Ascending aorta (tissue), 2 donors: Measurements from ENCODE around the gene TECR. TPM values are rescaled to one million over a fixed set of nuclear protein-coding genes. Genes with fewer than 3 reads are reported as not detected.
A peak's percentile ranks its signal among the peaks of the same experiment; 100 is the strongest.

Experiments
- DNase-seq, 2 donors: peaks; one replicate each; pipeline ENCODE4 v3.0.0-alpha.2; 2019; ENCODE audit warnings: low spot score in 2 of 2
- H3K27ac ChIP-seq, 2 donors: fragments of 200-600 bp; sonication (generic); one replicate each; pipeline ENCODE4 v1.5.1; 2016 to 2017; ENCODE audit warnings: mild to moderate bottlenecking in 1 of 2
- H3K27me3 ChIP-seq: fragments of 200-600 bp; sonication (generic); one replicate; pipeline ENCODE4 v1.5.1; 2017
- H3K36me3 ChIP-seq, 2 donors: fragments of 200-600 bp; sonication (generic); one replicate each; pipeline ENCODE4 v1.5.1; 2016
- H3K4me1 ChIP-seq, 2 donors: fragments of 200-600 bp; sonication (generic); one replicate each; pipeline ENCODE4 v1.5.1; 2016 to 2017; ENCODE audit warnings: mild to moderate bottlenecking in 1 of 2
- H3K4me3 ChIP-seq, 2 donors: fragments of 200-600 bp; sonication (generic); one replicate each; pipeline ENCODE4 v1.5.1; 2016 to 2017; ENCODE audit warnings: mild to moderate bottlenecking in 1 of 2
- H3K9me3 ChIP-seq, 2 donors: fragments of 200-600 bp; sonication (generic); one replicate each; pipeline ENCODE4 v1.5.1; 2016
- CTCF ChIP-seq, 3 experiments: fragments of 200-600 bp in 2 of 3; fragments of 450-650 bp in 1 of 3; sonication (generic) in 2 of 3; IDR thresholded peaks; one replicate each; pipeline ENCODE4 v1.5.1; 2016 to 2019; ENCODE audit warnings: antibody characterized with exemption in 3 of 3, mild to moderate bottlenecking in 1 of 3, moderate library complexity in 1 of 3
- intact Hi-C: fragments of 100-400 bp; cut with DNase I; formaldehyde crosslinking; loops from one replicate; pipeline ENCODE4 v1.15.1; 2023
- total RNA-seq: library from RNA; depleted of rRNA; stranded (reverse); fragments of >200 nt; gene quantifications from one replicate; pipeline ENCODE4 v1.1.0, GENCODE V29; 2016

TECR gene
- total RNA-seq, 1 donor from 2014 or later, result 88.7 TPM

DNA sequence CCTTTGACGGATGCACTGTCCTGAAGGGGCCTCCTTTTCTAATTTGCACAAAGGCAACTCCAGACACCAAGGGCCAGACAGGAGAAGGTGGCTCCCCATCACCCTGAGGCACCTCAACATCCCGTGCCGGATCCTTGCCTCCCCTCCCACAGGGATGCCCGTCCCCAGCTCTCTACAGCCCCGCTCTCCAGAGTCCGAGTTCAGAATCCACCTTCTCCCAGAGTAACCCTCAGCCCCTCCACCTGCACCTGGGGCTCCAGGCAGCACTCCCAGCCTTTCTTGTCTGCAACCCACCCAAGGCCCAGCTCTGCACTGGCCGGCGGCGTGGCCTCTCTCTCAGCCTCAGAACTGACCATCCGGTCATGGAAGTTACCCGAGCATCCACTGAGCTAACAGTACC lies 37.7 kb downstream of the TECR start:
- Histone ChIP-seq H3K27ac (no peak overlapping the region), H3K9me3 (no peaks in the 10 kb centered on the region), H3K4me3 (no peak overlapping the region), H3K27me3 (no peaks in the 10 kb centered on the region), H3K4me1 (peaks cover 3 to 19% of the 10 kb centered on the region in 2 donors), H3K36me3 (peaks cover 17 to 18% of the 10 kb centered on the region in 2 donors)
- intact Hi-C loops, result no loop called here
- no peak for DNase-seq
- TF ChIP-seq CTCF (IDR thresholded peaks at IDR 0.05), result no peak

DNA sequence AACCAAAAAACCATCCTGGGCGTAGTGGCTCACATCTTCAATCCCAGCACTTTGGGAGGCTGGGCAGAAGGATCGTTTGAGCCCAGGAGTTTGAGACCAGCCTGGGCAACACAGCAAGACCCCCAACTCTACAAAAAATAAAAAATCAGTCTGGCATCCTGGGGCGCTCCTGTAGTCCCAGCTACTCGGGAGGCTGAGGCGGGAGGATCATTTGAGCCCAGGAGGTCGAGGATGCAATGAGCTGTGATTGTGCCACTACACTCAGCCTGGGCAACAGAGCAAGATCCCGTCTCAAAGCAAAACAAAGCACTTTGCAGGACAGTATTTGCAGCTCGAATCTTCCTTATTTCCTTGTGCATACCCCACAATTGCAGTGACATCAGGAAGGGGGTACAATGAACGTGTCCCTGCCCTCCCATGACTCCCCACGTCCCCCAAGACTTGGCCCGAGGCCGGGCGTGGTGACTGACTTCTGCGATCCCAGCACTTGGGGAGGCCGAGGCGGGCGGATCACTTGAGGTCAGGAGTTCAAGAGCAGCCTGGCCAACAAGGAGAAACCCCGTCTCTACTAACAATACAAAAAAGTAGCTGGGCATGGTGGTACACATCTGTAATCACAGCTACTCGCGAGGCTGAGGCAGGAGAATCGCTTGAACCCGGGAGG lies 41.6 kb downstream of the TECR start:
- no peaks in the 10 kb centered on the region for H3K9me3 ChIP-seq
- intact Hi-C loops, result loop anchor here (5.0 kb wide), 2 partner anchors 116 to 316 kb away; partner anchors contain the start of gene OR7A17
- H3K27me3 ChIP-seq, result no peaks in the 10 kb centered on the region
- H3K4me3 ChIP-seq, result peak overlapping the region; percentile 94 to 99
- peak overlapping the region in 1 of 2 donors; percentile 48 for H3K27ac ChIP-seq
- no peak for TF ChIP-seq CTCF (IDR thresholded peaks at IDR 0.05)
- DNase-seq, result no peak
- H3K4me1 ChIP-seq, result peaks cover 0 to 15% of the 10 kb centered on the region in 2 donors
- H3K36me3 ChIP-seq, result peaks cover 4 to 12% of the 10 kb centered on the region in 2 donors

- DNase-seq, result peak; percentile 79 to 97
- Histone ChIP-seq H3K4me1 (peaks cover 0 to 15% of the 10 kb centered on the region in 2 donors), H3K4me3 (peak within 1 kb of the TSS; percentile 94 to 99), H3K27ac (peak within 1 kb of the TSS; percentile 47 to 48), H3K27me3 (no peaks in the 10 kb centered on the region), H3K36me3 (peaks cover 0 to 4% of the 10 kb centered on the region in 2 donors), H3K9me3 (no peaks in the 10 kb centered on the region)
- intact Hi-C loops, result loop anchor here (1.0 to 5.0 kb wide), 3 partner anchors 16 to 315 kb away; partner anchors contain the start of gene OR7A17
- TF ChIP-seq CTCF (IDR thresholded peaks at IDR 0.05), result peak; percentile 55 to 92 (median 91)
These were observed 42.5 kb downstream of the TECR start, which contains the start of gene NDUFB7 for GRCh38 chr19:14571695-14572490. TSS of gene NDUFB7 (minus strand) at chr19:14572066. CDS start at chr19:14572000, 66 bp downstream.

DNA sequence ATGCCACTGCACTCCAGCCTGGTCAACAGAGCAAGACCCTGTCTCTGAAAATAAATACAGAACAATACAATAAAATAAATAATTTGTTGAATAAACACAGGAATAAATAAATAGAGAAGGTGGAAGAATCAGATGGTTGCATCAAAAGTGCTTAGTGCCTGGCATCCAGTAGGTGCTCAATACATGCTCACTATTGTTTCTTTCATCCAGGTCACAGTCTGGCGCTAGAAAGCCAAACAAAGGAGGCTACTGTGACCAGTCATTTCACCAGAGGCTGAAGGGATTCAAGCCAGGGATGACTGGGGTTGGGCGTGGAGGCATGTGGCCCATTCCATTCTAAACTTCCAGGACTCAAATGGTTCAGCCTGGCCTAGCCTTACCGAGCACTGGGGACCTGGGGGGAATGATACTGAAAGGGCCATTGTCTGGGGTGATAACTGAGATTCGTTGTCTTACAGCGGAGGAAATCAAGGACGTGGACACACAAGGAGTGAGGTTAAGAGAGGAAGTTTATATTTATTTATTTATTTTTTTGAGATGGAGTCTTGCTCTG lies 46.1 kb downstream of the TECR start:
- no peaks in the 10 kb centered on the region for H3K27me3 ChIP-seq
- DNase-seq, result no peak
- H3K4me3 ChIP-seq, result no peak overlapping the region
- intact Hi-C loops, result no loop called here
- no peak for TF ChIP-seq CTCF (IDR thresholded peaks at IDR 0.05)
- no peaks in the 10 kb centered on the region for H3K36me3 ChIP-seq
- peaks cover 0 to 15% of the 10 kb centered on the region in 2 donors for H3K4me1 ChIP-seq
- no peaks in the 10 kb centered on the region for H3K9me3 ChIP-seq
- no peak overlapping the region for H3K27ac ChIP-seq

DNA sequence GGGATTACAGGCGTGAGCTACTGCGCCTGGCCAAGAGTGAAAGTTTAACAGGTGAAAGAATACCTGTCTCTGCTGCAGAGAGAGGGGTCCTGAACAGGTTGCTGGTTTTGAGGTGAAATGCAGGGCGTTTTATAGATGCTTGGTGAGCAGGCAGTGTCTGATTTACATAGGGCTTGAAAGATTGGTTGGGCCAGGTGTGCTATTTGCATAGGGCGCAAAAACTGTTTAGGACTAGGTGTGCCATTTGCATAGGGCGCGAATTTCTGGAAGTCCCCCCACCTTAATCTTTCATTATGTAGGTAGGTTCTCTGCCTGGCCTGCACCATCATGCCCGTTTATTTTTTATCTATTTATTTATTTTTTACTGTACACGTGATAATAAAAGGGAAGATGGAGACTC lies 47.0 kb downstream of the TECR start:
- Histone ChIP-seq H3K36me3 (no peaks in the 10 kb centered on the region), H3K27me3 (no peaks in the 10 kb centered on the region), H3K27ac (no peak overlapping the region), H3K9me3 (no peaks in the 10 kb centered on the region), H3K4me3 (no peak overlapping the region), H3K4me1 (peaks cover 0 to 6% of the 10 kb centered on the region in 2 donors)
- DNase-seq, result no peak
- intact Hi-C loops, result no loop called here
- TF ChIP-seq CTCF (IDR thresholded peaks at IDR 0.05), result no peak
